Measurements from ENCODE around the gene MYBL2.
"Not testable (repeated sequence)": the region's sequence is repeated elsewhere in the genome, so short reads cannot be mapped to it uniquely, and the experiment has no call there.

MYBL2 gene

DNA sequence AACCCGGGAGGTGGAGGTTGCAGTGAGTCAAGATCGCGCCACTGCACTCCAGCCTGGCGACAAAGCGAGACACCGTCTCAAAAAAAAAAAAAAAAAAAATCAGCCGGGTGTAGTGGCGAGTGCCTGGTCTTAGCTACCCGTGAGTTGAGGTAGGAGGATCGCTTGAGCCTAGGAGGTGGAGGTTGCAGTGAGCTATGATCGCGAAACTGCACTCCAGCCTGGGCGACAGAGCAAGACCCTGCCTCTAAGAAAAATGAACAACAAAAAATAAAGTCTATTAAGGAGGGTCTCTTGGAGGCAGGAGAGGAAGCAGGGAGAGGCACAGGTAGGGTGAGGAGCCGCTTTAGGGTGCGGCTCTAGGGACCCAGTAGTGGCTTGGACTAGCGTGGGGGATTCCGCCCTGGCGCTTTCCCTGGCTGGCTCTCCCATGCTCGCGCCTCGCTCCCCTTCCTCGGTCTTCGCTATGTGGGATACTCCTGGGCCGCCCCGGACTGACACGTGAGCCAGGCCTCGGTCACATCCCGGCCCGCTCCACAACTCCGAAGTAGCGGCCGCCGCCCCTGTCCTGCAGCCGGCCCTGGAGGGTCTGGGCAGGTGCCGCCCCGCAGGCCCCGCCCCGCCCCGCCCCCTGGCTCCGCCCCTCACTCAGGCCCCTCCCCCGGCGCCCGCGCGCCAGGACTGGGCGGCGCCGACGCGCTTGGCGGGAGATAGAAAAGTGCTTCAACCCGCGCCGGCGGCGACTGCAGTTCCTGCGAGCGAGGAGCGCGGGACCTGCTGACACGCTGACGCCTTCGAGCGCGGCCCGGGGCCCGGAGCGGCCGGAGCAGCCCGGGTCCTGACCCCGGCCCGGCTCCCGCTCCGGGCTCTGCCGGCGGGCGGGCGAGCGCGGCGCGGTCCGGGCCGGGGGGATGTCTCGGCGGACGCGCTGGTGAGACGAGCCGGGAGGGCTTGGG lies at the start of gene MYBL2:
Gene MYBL2 (plus strand): TSS at position 739 of the 953 bp plus-strand sequence. CDS start 170 bp downstream, at position 909.
- peak; percentile 39 for DNase-seq (ENCODE audit: insufficient read length, low spot score)
- no peak for TF ChIP-seq CTCF (IDR thresholded peaks at IDR 0.05; ENCODE audit: insufficient read depth, missing control alignments)
- no peak for FAIRE-seq

GRCh38 chr20:43631598-43631997 lies 35.3 kb upstream of the MYBL2 start:
- no peak for DNase-seq (ENCODE audit: insufficient read length, low spot score)
- no peak for FAIRE-seq
- TF ChIP-seq CTCF (IDR thresholded peaks at IDR 0.05; ENCODE audit: insufficient read depth, missing control alignments): no peak

- TF ChIP-seq CTCF (IDR thresholded peaks at IDR 0.05; ENCODE audit: insufficient read depth, missing control alignments): no peak
- FAIRE-seq: no peak
- no peak for DNase-seq (ENCODE audit: insufficient read length, low spot score)
Measured at GRCh38 chr20:43636429-43636828, 30.5 kb upstream of the MYBL2 start.

DNA sequence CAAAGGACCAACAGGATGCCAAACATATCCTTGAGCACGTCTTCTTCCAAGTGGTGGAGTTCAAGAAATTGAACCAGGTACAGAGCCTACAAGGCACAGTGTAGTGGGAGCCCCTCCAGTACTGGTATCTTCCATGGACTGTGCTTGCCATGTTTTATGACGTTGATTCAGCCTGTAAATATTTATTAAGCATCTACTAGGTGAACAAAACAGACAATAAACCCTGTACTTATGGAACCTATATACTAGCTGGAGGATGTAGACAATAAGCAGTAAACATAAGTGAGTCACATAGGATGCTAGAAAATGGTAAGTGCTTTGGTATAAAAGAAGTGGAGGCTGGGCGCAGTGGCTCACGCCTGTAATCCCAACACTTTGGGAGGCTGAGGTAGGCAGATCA lies 24.4 kb upstream of the MYBL2 start:
- TF ChIP-seq CTCF (IDR thresholded peaks at IDR 0.05; ENCODE audit: insufficient read depth, missing control alignments): no peak
- FAIRE-seq (no peak), DNase-seq (ENCODE audit: insufficient read length, low spot score) (no peak)

DNA sequence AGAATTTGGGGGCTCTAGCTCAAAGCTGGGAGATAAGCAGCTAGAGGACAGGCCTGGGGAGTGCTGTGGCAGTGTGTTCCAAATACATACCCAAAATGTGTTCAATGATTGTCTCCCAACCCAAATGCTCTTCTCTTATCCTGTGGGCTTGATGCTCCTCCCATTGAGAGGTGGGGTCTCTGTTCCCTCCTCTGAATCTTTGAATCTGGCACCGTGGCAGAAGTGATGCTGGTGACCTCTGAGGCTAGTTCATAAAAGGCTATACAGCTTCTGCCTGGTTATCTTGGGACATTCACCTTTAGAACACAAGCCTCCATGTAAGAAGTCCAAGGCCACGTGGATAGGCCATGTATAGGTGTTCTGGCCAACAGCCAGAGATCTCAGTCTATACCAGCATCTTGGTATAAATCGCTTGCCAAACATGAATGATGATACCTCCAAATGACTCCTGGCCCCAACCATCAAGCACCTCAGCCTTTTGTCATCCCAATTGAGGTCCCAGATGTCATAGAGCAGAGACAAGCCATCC lies 15.9 kb upstream of the MYBL2 start:
- no peak for DNase-seq (ENCODE audit: insufficient read length, low spot score)
- TF ChIP-seq CTCF (IDR thresholded peaks at IDR 0.05; ENCODE audit: insufficient read depth, missing control alignments): no peak
- no peak for FAIRE-seq

GRCh38 chr20:43651650-43652184 lies 15.2 kb upstream of the MYBL2 start:
- not testable (repeated sequence) for FAIRE-seq; DNase-seq (ENCODE audit: insufficient read length, low spot score)

GRCh38 chr20:43653966-43654365 lies 12.9 kb upstream of the MYBL2 start:
- TF ChIP-seq CTCF (IDR thresholded peaks at IDR 0.05; ENCODE audit: insufficient read depth, missing control alignments): no peak
- FAIRE-seq (no peak), DNase-seq (ENCODE audit: insufficient read length, low spot score) (no peak)

DNA sequence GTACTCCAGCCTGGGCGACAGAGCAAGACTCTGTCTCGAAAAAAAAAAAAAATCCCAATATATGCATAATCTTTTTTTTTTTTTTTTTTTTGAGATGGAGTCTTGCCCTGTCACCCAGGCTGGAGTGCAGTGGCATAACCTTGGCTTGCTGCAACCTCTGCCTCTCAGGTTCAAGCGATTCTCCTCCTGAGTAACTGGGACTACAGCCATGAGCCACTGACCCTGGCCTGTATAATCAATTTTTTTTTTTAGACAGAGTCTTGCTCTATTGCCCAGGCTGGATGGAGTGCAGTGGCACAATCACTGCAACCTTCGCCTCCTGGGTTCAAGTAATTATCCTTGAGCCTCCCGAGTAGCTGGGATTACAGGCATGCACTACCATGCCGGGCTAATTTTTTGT lies 11.7 kb upstream of the MYBL2 start:
- FAIRE-seq: not testable (repeated sequence)

More for the DNA sequence above, 11.7 kb upstream of the MYBL2 start:
- not testable (repeated sequence) for DNase-seq (ENCODE audit: insufficient read length, low spot score)
